Osteocyte (in vitro differentiated cells): Measurements from ENCODE around the gene SLBP. TPM values are rescaled to one million over a fixed set of nuclear protein-coding genes. Genes with fewer than 3 reads are reported as not detected.

ENCODE experiments used
- DNase-seq: peaks from one replicate; pipeline ENCODE4 v3.0.0; 2021; ENCODE audit warnings: mixed read lengths; ENCODE audit not compliant: unreplicated experiment; ENCODE audit errors: extremely low spot score
- H3K27ac Mint-ChIP-seq: one replicate; pipeline ENCODE4 v1.8.0; 2021; ENCODE audit warnings: mild to moderate bottlenecking, mixed read lengths; ENCODE audit not compliant: unreplicated experiment
- H3K27me3 Mint-ChIP-seq: one replicate; pipeline ENCODE4 v1.8.0; 2021; ENCODE audit warnings: mixed read lengths; ENCODE audit not compliant: unreplicated experiment
- H3K36me3 Mint-ChIP-seq: one replicate; pipeline ENCODE4 v1.8.0; 2021; ENCODE audit warnings: mixed read lengths; ENCODE audit not compliant: unreplicated experiment
- H3K4me1 Mint-ChIP-seq: one replicate; pipeline ENCODE4 v1.8.0; 2021; ENCODE audit warnings: mixed read lengths; ENCODE audit not compliant: unreplicated experiment
- H3K4me3 Mint-ChIP-seq: one replicate; pipeline ENCODE4 v1.8.0; 2021; ENCODE audit warnings: mild to moderate bottlenecking, moderate library complexity, mixed read lengths; ENCODE audit not compliant: unreplicated experiment
- H3K9me3 Mint-ChIP-seq: one replicate; pipeline ENCODE4 v1.8.0; 2021; ENCODE audit warnings: mixed read lengths; ENCODE audit not compliant: unreplicated experiment
- CTCF ChIP-seq: fragments of 200-600 bp; sonication (generic); IDR thresholded peaks from 2 replicates; pipeline ENCODE4 v1.5.0; 2021; ENCODE audit warnings: antibody characterized with exemption, mild to moderate bottlenecking, moderate library complexity
- total RNA-seq: library from RNA; stranded (reverse); gene quantifications from 2 replicates; pipeline ENCODE4 v1.2.1, GENCODE V29; 2021

SLBP gene
- total RNA-seq, 1 donor from 2014 or later: 49.1 TPM

DNA sequence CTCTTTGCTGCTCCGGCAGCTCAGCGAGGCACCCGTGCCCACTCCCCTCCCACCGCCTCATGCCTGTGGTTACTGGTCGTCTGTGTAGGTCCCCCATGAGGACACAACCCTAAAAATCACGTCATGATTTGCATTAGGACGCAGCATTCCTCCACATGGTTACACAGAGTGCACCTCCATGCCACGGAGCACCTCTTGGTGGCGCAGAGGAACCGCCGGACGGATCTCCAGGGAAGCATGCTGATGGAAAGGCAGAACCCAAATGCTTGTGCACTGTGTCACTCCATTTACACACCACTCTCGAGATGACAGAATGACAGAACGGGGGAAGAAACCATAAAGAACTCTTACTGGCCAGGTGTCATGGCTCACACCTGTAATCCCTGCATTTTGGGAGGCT lies 50.4 kb downstream of the SLBP start:
- H3K4me1 Mint-ChIP-seq: peaks cover 2% of the 10 kb centered on the region
- no peak overlapping the region for H3K27ac Mint-ChIP-seq
- H3K36me3 Mint-ChIP-seq: no peaks in the 10 kb centered on the region
- no peak for TF ChIP-seq CTCF
- no peak for DNase-seq
- H3K27me3 Mint-ChIP-seq: no peaks in the 10 kb centered on the region
- H3K4me3 Mint-ChIP-seq: no peak overlapping the region
- H3K9me3 Mint-ChIP-seq: no peaks in the 10 kb centered on the region

DNA sequence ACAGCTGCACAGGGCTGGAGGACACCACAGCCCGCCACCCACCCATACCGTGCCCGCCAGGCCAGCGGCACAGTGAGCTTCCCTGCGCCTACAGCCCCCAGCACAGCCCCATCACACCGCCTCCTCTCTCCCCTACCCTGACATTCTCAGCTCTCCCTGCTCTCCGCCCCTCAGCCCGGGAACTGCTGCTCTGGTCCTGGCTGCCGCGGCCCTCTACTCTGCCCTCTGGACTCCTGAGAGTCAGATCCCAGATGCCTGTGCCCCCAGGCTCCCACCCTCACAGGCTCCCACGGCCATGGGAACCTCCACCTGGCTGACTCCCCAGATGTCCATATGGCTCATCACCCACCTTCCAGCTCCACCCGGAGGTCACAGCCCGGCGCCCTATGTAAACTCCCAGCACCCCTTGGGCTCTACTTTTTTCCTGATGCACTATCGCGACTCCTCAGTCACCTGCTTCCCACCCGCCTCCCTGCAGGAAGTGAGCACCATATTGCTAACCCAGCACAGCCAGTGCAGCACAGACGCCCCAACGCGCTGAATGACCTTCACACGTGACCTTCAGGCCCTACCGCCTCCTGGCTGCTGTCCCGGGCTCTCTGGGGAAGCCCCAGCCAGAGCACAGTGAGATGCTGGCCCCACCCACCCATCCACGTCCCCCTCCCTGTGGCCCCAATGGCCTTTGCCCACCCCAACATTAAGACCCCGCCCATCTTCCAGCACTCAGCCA lies 51.0 kb downstream of the SLBP start:
- no peak for DNase-seq
- no peak overlapping the region for H3K4me3 Mint-ChIP-seq
- peaks cover 2% of the 10 kb centered on the region for H3K4me1 Mint-ChIP-seq

DNA sequence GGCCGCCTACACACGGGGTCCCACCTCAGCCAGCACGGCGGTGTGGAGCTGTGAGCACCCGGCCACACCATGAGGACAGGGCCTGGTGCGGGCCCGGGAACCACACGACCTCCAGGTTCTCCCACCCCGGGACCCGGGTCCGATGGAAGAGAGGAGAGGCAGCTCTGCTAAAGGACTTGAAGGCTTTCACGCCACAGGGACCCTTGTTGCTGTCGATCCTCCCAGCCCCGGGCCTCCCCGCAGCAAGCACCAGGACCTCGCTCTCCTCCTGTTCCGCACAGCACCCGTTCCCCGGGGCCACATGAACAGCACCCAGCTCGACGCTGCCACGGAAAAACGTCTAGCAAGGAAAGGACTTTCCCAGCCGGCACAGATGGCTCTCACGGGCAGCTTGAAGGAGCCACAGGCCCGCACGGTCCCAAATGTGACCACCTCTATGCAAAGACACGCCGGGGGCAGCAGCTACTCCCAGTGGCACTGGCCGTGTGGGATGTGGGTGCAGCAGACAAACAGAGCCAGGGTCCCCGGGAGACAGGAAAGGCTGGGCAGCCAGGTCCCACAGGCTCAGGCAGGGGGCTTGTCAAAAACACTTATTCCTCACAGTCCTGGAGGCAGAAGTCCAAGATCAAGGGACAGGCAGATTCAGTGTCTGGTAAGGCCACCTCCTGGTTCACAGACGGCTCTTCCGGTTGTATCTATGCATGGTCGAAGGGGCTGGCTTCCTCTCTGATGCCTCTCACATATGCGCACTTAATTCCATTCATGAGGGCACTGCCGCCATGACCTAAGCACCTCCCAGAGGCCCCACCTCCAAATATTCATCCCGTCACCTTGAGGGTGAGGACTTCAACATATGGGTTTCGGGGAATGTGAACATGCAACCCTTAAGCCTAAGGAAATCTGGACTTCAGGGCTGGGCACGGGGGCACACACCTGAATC lies 52.7 kb downstream of the SLBP start:
- H3K4me3 Mint-ChIP-seq: no peak overlapping the region
- H3K4me1 Mint-ChIP-seq: peaks cover 2% of the 10 kb centered on the region
- TF ChIP-seq CTCF: no peak
- H3K36me3 Mint-ChIP-seq: peaks cover 2% of the 10 kb centered on the region
- no peaks in the 10 kb centered on the region for H3K9me3 Mint-ChIP-seq
- H3K27ac Mint-ChIP-seq: no peak overlapping the region
- H3K27me3 Mint-ChIP-seq: no peaks in the 10 kb centered on the region
- DNase-seq: no peak

More for the DNA sequence above, 51.0 kb downstream of the SLBP start:
- H3K9me3 Mint-ChIP-seq: no peaks in the 10 kb centered on the region
- H3K27me3 Mint-ChIP-seq: no peaks in the 10 kb centered on the region
- peaks cover 2% of the 10 kb centered on the region for H3K36me3 Mint-ChIP-seq
- no peak for TF ChIP-seq CTCF
- no peak overlapping the region for H3K27ac Mint-ChIP-seq

- Mint-ChIP-seq H3K27me3 (no peaks in the 10 kb centered on the region), H3K9me3 (no peaks in the 10 kb centered on the region), H3K4me3 (no peak overlapping the region), H3K36me3 (peaks cover 2% of the 10 kb centered on the region), H3K4me1 (peaks cover 2% of the 10 kb centered on the region), H3K27ac (no peak overlapping the region)
- no peak for DNase-seq
- TF ChIP-seq CTCF: no peak
These were observed 53.5 kb downstream of the SLBP start for GRCh38 chr4:1658581-1658980.

GRCh38 chr4:1658146-1658545 lies 54.0 kb downstream of the SLBP start:
- Mint-ChIP-seq H3K4me1 (peaks cover 2% of the 10 kb centered on the region), H3K9me3 (no peaks in the 10 kb centered on the region), H3K27me3 (no peaks in the 10 kb centered on the region), H3K4me3 (no peak overlapping the region), H3K27ac (no peak overlapping the region), H3K36me3 (peaks cover 2% of the 10 kb centered on the region)
- DNase-seq: no peak
- TF ChIP-seq CTCF: no peak
